NCI-H748 (cell line): ENCODE results near the gene MUC20.
"Not testable (repeated sequence)": the region's sequence is repeated elsewhere in the genome, so short reads cannot be mapped to it uniquely, and the experiment has no call there.

Experiments used
- DNase-seq: peaks from one replicate; lab custom pipeline; 2025; ENCODE audit not compliant: unreplicated experiment; lab: John Stamatoyannopoulos, UW

Gene MUC20

GRCh38 chr3:195720831-195721506 lies at the start of gene MUC20:
TSS of gene MUC20 (plus strand) at chr3:195720978. CDS start at chr3:195721008, 30 bp downstream.
- DNase-seq = not testable (repeated sequence)

GRCh38 chr3:195671283-195671682 lies 49.5 kb upstream of the MUC20 start:
- DNase-seq = not testable (repeated sequence)

- not testable (repeated sequence) for DNase-seq
Measured at GRCh38 chr3:195673711-195674110, 47.1 kb upstream of the MUC20 start.

GRCh38 chr3:195678391-195679015 lies 42.3 kb upstream of the MUC20 start:
- DNase-seq = not testable (repeated sequence)

GRCh38 chr3:195680690-195681089 lies 40.1 kb upstream of the MUC20 start:
- not testable (repeated sequence) for DNase-seq

GRCh38 chr3:195681458-195682103 lies 39.2 kb upstream of the MUC20 start:
- not testable (repeated sequence) for DNase-seq

- not testable (repeated sequence) for DNase-seq
Measured at GRCh38 chr3:195682104-195682742, 38.6 kb upstream of the MUC20 start.

- not testable (repeated sequence) for DNase-seq
Measured at GRCh38 chr3:195683722-195684526, 36.9 kb upstream of the MUC20 start.

- not testable (repeated sequence) for DNase-seq
Measured at GRCh38 chr3:195684527-195685257, 36.1 kb upstream of the MUC20 start.

- DNase-seq = not testable (repeated sequence)
Measured at GRCh38 chr3:195686537-195687208, 34.1 kb upstream of the MUC20 start.

GRCh38 chr3:195687209-195687760 lies 33.5 kb upstream of the MUC20 start:
- DNase-seq = not testable (repeated sequence)

- not testable (repeated sequence) for DNase-seq
Measured at GRCh38 chr3:195688471-195689183, 32.2 kb upstream of the MUC20 start.

- DNase-seq = not testable (repeated sequence)
Measured at GRCh38 chr3:195689184-195690070, 31.4 kb upstream of the MUC20 start.

GRCh38 chr3:195690951-195691350 lies 29.8 kb upstream of the MUC20 start:
- no peak for DNase-seq

GRCh38 chr3:195691596-195692353 lies 29.0 kb upstream of the MUC20 start:
- not testable (repeated sequence) for DNase-seq

GRCh38 chr3:195692354-195692685 lies 28.5 kb upstream of the MUC20 start:
- no peak for DNase-seq
